ENCODE results near the gene RUSF1. TPM values are rescaled to one million over a fixed set of nuclear protein-coding genes. Genes with fewer than 3 reads are reported as not detected.

Gene RUSF1
- total and polyA plus RNA-seq, 9 of the 15 experiments (the other 6 are each of a cell fraction or from before 2014, with no cell fraction given): 0.80 to 52.8 (median 27.6) TPM

DNA sequence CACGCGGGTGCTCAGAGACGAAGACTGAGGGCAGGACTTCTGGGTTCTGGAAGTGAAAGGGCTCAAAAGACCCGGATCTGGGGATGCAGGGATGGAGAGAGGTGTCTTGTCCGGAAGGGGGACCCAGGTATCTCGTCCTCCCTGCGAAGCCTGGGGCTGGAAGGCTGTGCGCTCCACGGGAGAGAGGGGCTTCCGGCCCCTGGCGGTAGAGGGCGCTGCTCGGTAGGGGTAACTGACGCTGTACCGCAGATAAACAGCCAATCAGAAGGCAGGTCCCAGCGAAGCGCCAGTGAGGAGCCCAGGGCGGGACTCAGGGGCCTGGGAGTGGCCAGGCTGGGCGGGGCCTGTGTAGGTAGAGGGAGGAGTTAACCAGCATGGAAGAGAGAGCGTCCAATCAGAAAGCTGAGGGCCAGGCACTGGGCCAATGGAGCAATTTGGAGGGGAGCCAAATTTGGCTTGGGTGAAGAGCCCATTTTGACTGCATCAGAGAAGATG is 35.4 kb downstream of the RUSF1 start:
- Histone ChIP-seq H3K27me3 (ENCODE audit: control insufficient read depth in 2 of 2, insufficient read depth in 2 of 2, low read length in 2 of 2) (no peaks in the 10 kb centered on the region), H3K36me3 (ENCODE audit: control insufficient read depth, insufficient read depth, low read length) (no peaks in the 10 kb centered on the region), H3K9ac (ENCODE audit: insufficient read depth in 1 of 2, low read depth in 2 of 2, low read length in 2 of 2) (no peak overlapping the region), H3K27ac (ENCODE audit: extremely low read depth, low read depth, low read length) (no peak overlapping the region), H3K4me2 (ENCODE audit: insufficient read depth, low read length) (no peak overlapping the region), H3K4me3 (no peak overlapping the region), H3K4me1 (replicated peaks in 1 of 2; ENCODE audit: control insufficient read depth in 2 of 2, insufficient read depth in 2 of 2, low read length in 2 of 2) (peaks cover 19 to 52% of the 10 kb centered on the region in 2 experiments; a peak in 4 of 5 replicates), H4K20me1 (replicated peaks; ENCODE audit: control insufficient read depth, insufficient read depth, low read length) (no peaks in the 10 kb centered on the region), H2AFZ (ENCODE audit: low read depth, low read length) (peak overlapping the region; percentile 17; the same call in 1 of the 2 replicates), H3K79me2 (ENCODE audit: control insufficient read depth, insufficient read depth, low read length) (no peaks in the 10 kb centered on the region), H3K9me1 (ENCODE audit: control insufficient read depth, insufficient read depth, low read length) (no peaks in the 10 kb centered on the region), H3K9me3 (replicated peaks; ENCODE audit: control insufficient read depth, insufficient read depth, low read depth, low read length) (no peaks in the 10 kb centered on the region)
- ChIA-PET POLR2A (interaction anchor here (1.0 kb wide), 1 partner anchor 12 kb away, joined by 7 read pairs; no protein-coding TSS in a partner anchor), CTCF (ENCODE audit: low intra/inter-chr PET ratio) (no interaction called here)
- peak; percentile 58 for FAIRE-seq
- ATAC-seq: peak; percentile 64
- BruUV-seq (replicated peaks): no TSS peak
- DNase-seq (ENCODE audit: extremely low read depth in 1 of 4, low spot score in 3 of 4): peak; percentile 71 to 86 (median 76)
- 73% methylated on average over 13 of the region's 20 CpGs for WGBS (ENCODE audit: insufficient coverage, low coverage, missing lambda C conversion rate)
- in situ Hi-C loops (cut with MboI): no loop called here
- intact Hi-C loops (cut with micrococcal nuclease): loop anchor here (5.0 kb wide), 1 partner anchor 50 kb away; no protein-coding TSS in a partner anchor
- TF ChIP-seq NFYB (IDR thresholded peaks at IDR 0.05; ENCODE audit: extremely low read depth, insufficient read length) (peak; percentile 80), POLR2G (IDR thresholded peaks at IDR 0.05; ENCODE audit: low read depth, low read length) (0 out of 2 replicates have a peak, but pooled peaks have one; percentile 6), ZNF436 (CRISPR knock-in tag; IDR thresholded peaks at IDR 0.05) (no peak), ZNF12 (CRISPR knock-in tag; IDR thresholded peaks at IDR 0.05) (no peak), NFIC (IDR thresholded peaks at IDR 0.05) (peak; percentile 93), ELF4 (CRISPR knock-in tag; IDR thresholded peaks at IDR 0.05) (no peak), CHD2 (IDR thresholded peaks at IDR 0.05; ENCODE audit: low read depth, low read length) (no peak), ZNF174 (CRISPR knock-in tag; IDR thresholded peaks at IDR 0.05) (no peak), E2F3 (CRISPR knock-in tag; IDR thresholded peaks at IDR 0.05) (no peak), CC2D1A (IDR thresholded peaks at IDR 0.05) (0 out of 2 replicates have a peak, but pooled peaks have one; percentile 33), NCOA2 (IDR thresholded peaks at IDR 0.05; ENCODE audit: partially characterized antibody in 2 of 2) (no peak), TAL1 (IDR thresholded peaks at IDR 0.05) (no peak)
- TF ChIP-seq, protein P1, sequence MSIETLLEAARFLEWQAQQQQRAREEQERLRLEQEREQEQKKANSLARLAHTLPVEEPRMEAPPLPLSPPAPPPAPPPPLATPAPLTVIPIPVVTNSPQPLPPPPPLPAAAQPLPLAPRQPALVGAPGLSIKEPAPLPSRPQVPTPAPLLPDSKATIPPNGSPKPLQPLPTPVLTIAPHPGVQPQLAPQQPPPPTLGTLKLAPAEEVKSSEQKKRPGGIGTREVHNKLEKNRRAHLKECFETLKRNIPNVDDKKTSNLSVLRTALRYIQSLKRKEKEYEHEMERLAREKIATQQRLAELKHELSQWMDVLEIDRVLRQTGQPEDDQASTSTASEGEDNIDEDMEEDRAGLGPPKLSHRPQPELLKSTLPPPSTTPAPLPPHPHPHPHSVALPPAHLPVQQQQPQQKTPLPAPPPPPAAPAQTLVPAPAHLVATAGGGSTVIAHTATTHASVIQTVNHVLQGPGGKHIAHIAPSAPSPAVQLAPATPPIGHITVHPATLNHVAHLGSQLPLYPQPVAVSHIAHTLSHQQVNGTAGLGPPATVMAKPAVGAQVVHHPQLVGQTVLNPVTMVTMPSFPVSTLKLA (conservative IDR thresholded peaks at IDR 0.05): no peak
- TF ChIP-seq, protein P2, sequence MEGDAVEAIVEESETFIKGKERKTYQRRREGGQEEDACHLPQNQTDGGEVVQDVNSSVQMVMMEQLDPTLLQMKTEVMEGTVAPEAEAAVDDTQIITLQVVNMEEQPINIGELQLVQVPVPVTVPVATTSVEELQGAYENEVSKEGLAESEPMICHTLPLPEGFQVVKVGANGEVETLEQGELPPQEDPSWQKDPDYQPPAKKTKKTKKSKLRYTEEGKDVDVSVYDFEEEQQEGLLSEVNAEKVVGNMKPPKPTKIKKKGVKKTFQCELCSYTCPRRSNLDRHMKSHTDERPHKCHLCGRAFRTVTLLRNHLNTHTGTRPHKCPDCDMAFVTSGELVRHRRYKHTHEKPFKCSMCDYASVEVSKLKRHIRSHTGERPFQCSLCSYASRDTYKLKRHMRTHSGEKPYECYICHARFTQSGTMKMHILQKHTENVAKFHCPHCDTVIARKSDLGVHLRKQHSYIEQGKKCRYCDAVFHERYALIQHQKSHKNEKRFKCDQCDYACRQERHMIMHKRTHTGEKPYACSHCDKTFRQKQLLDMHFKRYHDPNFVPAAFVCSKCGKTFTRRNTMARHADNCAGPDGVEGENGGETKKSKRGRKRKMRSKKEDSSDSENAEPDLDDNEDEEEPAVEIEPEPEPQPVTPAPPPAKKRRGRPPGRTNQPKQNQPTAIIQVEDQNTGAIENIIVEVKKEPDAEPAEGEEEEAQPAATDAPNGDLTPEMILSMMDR (IDR thresholded peaks at IDR 0.05 in 2 of 3, conservative IDR thresholded peaks at IDR 0.05 in 1 of 3; ENCODE audit: insufficient read depth in 2 of 3, low read depth in 1 of 3, low read length in 3 of 3): peak in 1 of 3 experiments; percentile 26; a peak in 2 of 6 replicates
- TF ChIP-seq, protein P3, sequence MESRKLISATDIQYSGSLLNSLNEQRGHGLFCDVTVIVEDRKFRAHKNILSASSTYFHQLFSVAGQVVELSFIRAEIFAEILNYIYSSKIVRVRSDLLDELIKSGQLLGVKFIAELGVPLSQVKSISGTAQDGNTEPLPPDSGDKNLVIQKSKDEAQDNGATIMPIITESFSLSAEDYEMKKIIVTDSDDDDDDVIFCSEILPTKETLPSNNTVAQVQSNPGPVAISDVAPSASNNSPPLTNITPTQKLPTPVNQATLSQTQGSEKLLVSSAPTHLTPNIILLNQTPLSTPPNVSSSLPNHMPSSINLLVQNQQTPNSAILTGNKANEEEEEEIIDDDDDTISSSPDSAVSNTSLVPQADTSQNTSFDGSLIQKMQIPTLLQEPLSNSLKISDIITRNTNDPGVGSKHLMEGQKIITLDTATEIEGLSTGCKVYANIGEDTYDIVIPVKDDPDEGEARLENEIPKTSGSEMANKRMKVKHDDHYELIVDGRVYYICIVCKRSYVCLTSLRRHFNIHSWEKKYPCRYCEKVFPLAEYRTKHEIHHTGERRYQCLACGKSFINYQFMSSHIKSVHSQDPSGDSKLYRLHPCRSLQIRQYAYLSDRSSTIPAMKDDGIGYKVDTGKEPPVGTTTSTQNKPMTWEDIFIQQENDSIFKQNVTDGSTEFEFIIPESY (CRISPR knock-in tag; IDR thresholded peaks at IDR 0.05): peak; percentile 97
- TF ChIP-seq, protein P4, sequence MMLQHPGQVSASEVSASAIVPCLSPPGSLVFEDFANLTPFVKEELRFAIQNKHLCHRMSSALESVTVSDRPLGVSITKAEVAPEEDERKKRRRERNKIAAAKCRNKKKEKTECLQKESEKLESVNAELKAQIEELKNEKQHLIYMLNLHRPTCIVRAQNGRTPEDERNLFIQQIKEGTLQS (IDR thresholded peaks at IDR 0.05): peak; percentile 16; the same call in 1 of the 2 replicates
- TF ChIP-seq, protein P4 (CRISPR knock-in tag; conservative IDR thresholded peaks at IDR 0.05): no peak

Data from K562 (cell line).